Endothelial cell of umbilical vein (primary cell): Measurements from ENCODE around the gene PCDH15. TPM values are rescaled to one million over a fixed set of nuclear protein-coding genes. Genes with fewer than 3 reads are reported as not detected.

ENCODE experiments used
- BruUV-seq: library from RNA; stranded (reverse); fragments of 400-500 nt; replicated peaks from 2 replicates; lab custom pipeline; 2021; lab: Mats Ljungman, UMichigan
- CTCF ChIA-PET: fragments of 300-600, 350-600 bp; sonication (Branson Sonifier 250); formaldehyde crosslinking; loops from one replicate; lab custom pipeline; 2021; ENCODE audit warnings: antibody characterized with exemption, inconsistent platforms; lab: Charles Lee
- POLR2A ChIA-PET: fragments of 300-600, 350-600 bp; sonication (Branson Sonifier 250); formaldehyde crosslinking; loops from one replicate; lab custom pipeline; 2021; ENCODE audit warnings: antibody characterized with exemption, inconsistent platforms; lab: Charles Lee
- DNase-seq: peaks from one replicate; pipeline ENCODE4 v3.0.0-alpha.2; 2011; ENCODE audit warnings: low read depth, low spot score
- FAIRE-seq: peaks from 2 replicates; lab custom pipeline; 2011; peaks lifted over from hg19 to GRCh38; lab: Jason Lieb, UNC
- H2AFZ ChIP-seq: 2 replicates; pipeline ENCODE4 v1.6.0; 2012; ENCODE audit warnings: low read depth, low read length, control low read depth, inconsistent platforms
- H3K27ac ChIP-seq: 2 replicates; pipeline ENCODE4 v1.5.1; 2011; ENCODE audit warnings: low read depth, mild to moderate bottlenecking, control low read depth, low read length, moderate library complexity; ENCODE audit not compliant: insufficient read depth
- H3K27me3 ChIP-seq, 2 experiments: 2 replicates each; pipeline versions ENCODE4 v1.6.0 to v1.6.1; 2011; ENCODE audit warnings: low read length in 2 of 2, mixed read lengths in 1 of 2; ENCODE audit not compliant: control insufficient read depth in 2 of 2, insufficient read depth in 2 of 2
- H3K36me3 ChIP-seq, 2 experiments: 2 replicates in 1 of 2; 3 replicates in 1 of 2; pipeline ENCODE4 v1.5.1; 2011; ENCODE audit warnings: low read length in 2 of 2, mild to moderate bottlenecking in 1 of 2, moderate library complexity in 1 of 2; ENCODE audit not compliant: control insufficient read depth in 2 of 2, insufficient read depth in 2 of 2; ENCODE audit errors: extremely low read depth in 1 of 2
- H3K4me1 ChIP-seq: 3 replicates; pipeline ENCODE4 v1.5.1; 2011; ENCODE audit warnings: mild to moderate bottlenecking, low read length; ENCODE audit not compliant: control insufficient read depth, insufficient read depth; ENCODE audit errors: extremely low read depth
- H3K4me2 ChIP-seq: 2 replicates; pipeline ENCODE4 v1.6.1; 2011; ENCODE audit warnings: low read length, control low read depth, mixed read lengths; ENCODE audit not compliant: insufficient read depth
- H3K4me3 ChIP-seq, 3 experiments: fragments of 200-600 bp in 1 of 3; sonication (generic), shearing (Covaris generic) in 1 of 3; replicated peaks in 1 of 3; 2 replicates each; pipeline ENCODE4 v1.5.1; 2011 to 2016; ENCODE audit warnings: control low read depth in 3 of 3, low read length in 3 of 3, mild to moderate bottlenecking in 2 of 3, inconsistent platforms in 1 of 3, low read depth in 1 of 3, moderate library complexity in 1 of 3; ENCODE audit not compliant: insufficient read depth in 1 of 3
- H3K79me2 ChIP-seq: 2 replicates; pipeline ENCODE4 v1.6.0; 2012; ENCODE audit warnings: low read length, inconsistent platforms; ENCODE audit not compliant: control insufficient read depth, insufficient read depth
- H3K9ac ChIP-seq: replicated peaks from 2 replicates; pipeline ENCODE3; 2011; ENCODE audit warnings: low read length, control low read depth; ENCODE audit not compliant: insufficient read depth; ENCODE audit errors: extremely low read depth
- H3K9me1 ChIP-seq: replicated peaks from 3 replicates; pipeline ENCODE4 v1.6.0; 2011; ENCODE audit warnings: mild to moderate bottlenecking, low read length; ENCODE audit not compliant: control insufficient read depth, insufficient read depth; ENCODE audit errors: extremely low read depth
- H3K9me3 ChIP-seq: replicated peaks from 2 replicates; pipeline ENCODE4 v1.5.1; 2012; ENCODE audit warnings: low read length, inconsistent platforms; ENCODE audit not compliant: control insufficient read depth, insufficient read depth
- H4K20me1 ChIP-seq: replicated peaks from 2 replicates; pipeline ENCODE3; 2011; ENCODE audit warnings: mild to moderate bottlenecking, low read length; ENCODE audit not compliant: control insufficient read depth, insufficient read depth; ENCODE audit errors: extremely low read depth
- CTCF ChIP-seq, 2 donors: IDR thresholded peaks; 1 replicate in 1 of 2; 2 replicates in 1 of 2; pipeline ENCODE4 v1.5.1; 2011; ENCODE audit warnings: low read length in 2 of 2, mild to moderate bottlenecking in 2 of 2, moderate library complexity in 2 of 2, control low read depth in 1 of 2, inconsistent platforms in 1 of 2, low read depth in 1 of 2; ENCODE audit not compliant: insufficient read depth in 1 of 2; ENCODE audit errors: extremely low read depth in 1 of 2
- EZH2 ChIP-seq: IDR thresholded peaks from 2 replicates; pipeline ENCODE4 v1.6.1; 2012; ENCODE audit warnings: borderline replicate concordance, low read depth, mild to moderate bottlenecking, moderate library complexity, low read length, inconsistent platforms; ENCODE audit not compliant: severe bottlenecking
- FOS ChIP-seq: IDR thresholded peaks from 2 replicates; pipeline ENCODE4 v1.6.1; 2011; ENCODE audit warnings: mild to moderate bottlenecking, low read length, moderate library complexity, borderline replicate concordance; ENCODE audit not compliant: insufficient read depth
- GATA2 ChIP-seq: IDR thresholded peaks from 2 replicates; pipeline ENCODE4 v1.7.0; 2011; ENCODE audit warnings: low read depth, mild to moderate bottlenecking, moderate library complexity, mixed read lengths, low read length; ENCODE audit not compliant: insufficient read length, insufficient read depth
- JUN ChIP-seq: IDR thresholded peaks from 2 replicates; pipeline ENCODE4 v1.6.1; 2011; ENCODE audit warnings: borderline replicate concordance, low read depth; ENCODE audit not compliant: insufficient read length, insufficient read depth
- MAX ChIP-seq: IDR thresholded peaks from 2 replicates; pipeline ENCODE4 v1.6.1; 2011; ENCODE audit not compliant: insufficient read depth, insufficient read length
- MYC ChIP-seq: IDR thresholded peaks from one replicate; pipeline ENCODE4 v1.6.1; 2011; ENCODE audit warnings: mild to moderate bottlenecking, low read depth, low read length
- POLR2A ChIP-seq: IDR thresholded peaks from 2 replicates; pipeline ENCODE4 v1.6.1; 2012; ENCODE audit warnings: low read depth, mild to moderate bottlenecking, control low read depth, low read length
- POLR2AphosphoS5 ChIP-seq: IDR thresholded peaks from 2 replicates; pipeline ENCODE4 v1.6.1; 2012; ENCODE audit warnings: low read depth, mild to moderate bottlenecking, control low read depth, low read length, moderate library complexity; ENCODE audit not compliant: insufficient read depth
- dilution Hi-C: fragments of 300-500 bp; cut with MboI; formaldehyde crosslinking; loops from one replicate; pipeline ENCODE4 v1.15.0; 2019; ENCODE audit warnings: low sequenced_read_pairs; ENCODE audit not compliant: extremely low pct_ligation_motif_present
- intact Hi-C: fragments of 100-400 bp; cut with micrococcal nuclease; formaldehyde crosslinking; loops from one replicate; pipeline ENCODE4 v1.10.0; 2022
- polyA plus RNA-seq, 4 experiments: library from polyadenylated mRNA; depleted of rRNA in 3 of 4; stranded (reverse) in 3 of 4; unstranded in 1 of 4; fragments of >200 nt; gene quantifications; 2 replicates each; pipeline versions ENCODE4 v1.2.1 to v1.2.3, GENCODE V29; 2011 to 2012; ENCODE audit warnings: missing spikeins in 1 of 4
- total RNA-seq: library from RNA; stranded (reverse); gene quantifications from 2 replicates; pipeline ENCODE4 v1.2.3, GENCODE V29; 2021

PCDH15 gene
- total and polyA plus RNA-seq, 2 donors (not counting 3 experiments of a cell fraction or from before 2014, with no cell fraction given) = 0.04 TPM; not detected in 1

DNA sequence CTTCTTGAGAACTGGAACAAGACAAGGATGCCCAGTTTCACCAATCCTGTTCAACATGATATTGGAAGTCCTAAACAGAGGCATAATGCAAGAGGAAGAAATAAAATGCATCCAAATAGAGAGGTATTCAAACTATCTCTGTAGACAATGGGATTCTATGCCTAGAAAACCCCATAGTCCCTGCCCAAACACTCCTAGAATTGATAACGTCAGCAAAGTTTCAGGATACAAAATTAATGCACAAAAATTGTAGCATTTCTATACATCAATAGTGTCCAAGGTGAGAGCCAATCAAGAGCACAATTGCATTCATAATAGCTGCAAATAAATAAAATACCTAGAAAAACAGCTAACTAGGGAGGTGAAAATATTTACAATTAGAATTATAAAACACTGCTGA lies 72.5 kb downstream of the PCDH15 start:
- Histone ChIP-seq H3K4me1 (no peaks in the 10 kb centered on the region), H2AFZ (no peak overlapping the region), H3K36me3 (no peaks in the 10 kb centered on the region), H3K9me1 (no peaks in the 10 kb centered on the region), H3K4me2 (no peak overlapping the region), H3K9me3 (no peaks in the 10 kb centered on the region), H3K27me3 (no peaks in the 10 kb centered on the region), H4K20me1 (no peaks in the 10 kb centered on the region), H3K27ac (no peak overlapping the region), H3K79me2 (no peaks in the 10 kb centered on the region), H3K4me3 (no peak overlapping the region), H3K9ac (no peak overlapping the region)
- intact Hi-C loops (no loop called here), dilution Hi-C loops (no loop called here)
- no peak for TF ChIP-seq POLR2A
- no TSS peak for BruUV-seq
- DNase-seq (no peak), FAIRE-seq (no peak)
- ChIA-PET CTCF (no interaction called here), POLR2A (no interaction called here)

DNA sequence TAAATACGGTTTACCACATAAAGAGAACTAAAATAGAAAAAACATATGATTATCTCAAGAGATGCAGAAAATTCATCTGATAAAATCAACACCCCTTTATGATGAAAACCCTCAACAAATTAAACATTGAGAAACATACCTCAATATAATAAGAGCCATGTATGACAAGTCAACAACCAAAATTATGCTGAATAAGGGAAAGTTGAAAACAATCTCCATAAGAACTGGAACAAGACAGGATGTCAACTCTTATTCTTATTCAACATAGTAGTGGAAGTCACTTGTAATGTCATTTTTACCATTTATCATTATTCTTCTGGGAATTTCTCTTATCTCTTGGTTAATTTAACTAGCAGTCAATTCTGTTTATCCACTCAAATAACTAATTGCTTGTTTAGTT lies 79.0 kb downstream of the PCDH15 start:
- Histone ChIP-seq H3K27ac (no peak overlapping the region), H3K4me3 (no peak overlapping the region), H3K4me1 (no peaks in the 10 kb centered on the region), H3K27me3 (no peaks in the 10 kb centered on the region), H3K79me2 (no peaks in the 10 kb centered on the region), H3K36me3 (no peaks in the 10 kb centered on the region), H4K20me1 (no peaks in the 10 kb centered on the region), H3K9ac (no peak overlapping the region), H2AFZ (no peak overlapping the region), H3K4me2 (no peak overlapping the region), H3K9me1 (no peaks in the 10 kb centered on the region), H3K9me3 (no peaks in the 10 kb centered on the region)
- dilution Hi-C loops = no loop called here
- ChIA-PET CTCF (no interaction called here), POLR2A (no interaction called here)
- no TSS peak for BruUV-seq
- DNase-seq = no peak
- TF ChIP-seq EZH2 = no peak
- TF ChIP-seq MAX = no peak
- no peak for TF ChIP-seq FOS
- TF ChIP-seq JUN = no peak
- TF ChIP-seq GATA2 = no peak
- no peak for TF ChIP-seq POLR2A
- TF ChIP-seq CTCF (IDR thresholded peaks at IDR 0.05; ENCODE audit: extremely low read depth in 1 of 2, insufficient read depth in 1 of 2, low read depth in 1 of 2, low read length in 2 of 2) = no peak
- TF ChIP-seq POLR2AphosphoS5 = no peak
- no peak for TF ChIP-seq MYC
- intact Hi-C loops = no loop called here
- FAIRE-seq = no peak
